Stomach (tissue), 9 donors: Measurements from ENCODE around the gene KLHDC7B. TPM values are rescaled to one million over a fixed set of nuclear protein-coding genes. Genes with fewer than 3 reads are reported as not detected.

ENCODE experiments used
- DNase-seq, 2 donors: peaks; one replicate each; pipeline versions ENCODE4 v3.0.0 to v3.0.0-alpha.2; 2013 to 2019
- H3K27ac ChIP-seq, 5 donors: fragments of 200-600 bp in 4 of 5; sonication (generic) in 4 of 5; one replicate each; pipeline ENCODE4 v1.5.1; 2013 to 2019; ENCODE audit warnings: mild to moderate bottlenecking in 1 of 5, moderate library complexity in 1 of 5
- H3K27me3 ChIP-seq, 3 donors: fragments of 200-600 bp; sonication (generic); one replicate each; pipeline ENCODE4 v1.5.1; 2017 to 2019; ENCODE audit warnings: mixed run types in 1 of 3
- H3K36me3 ChIP-seq, 4 donors: fragments of 200-600 bp; sonication (generic); 1 replicate in 3 of 4; 2 replicates in 1 of 4; pipeline ENCODE4 v1.5.1; 2016 to 2019
- H3K4me1 ChIP-seq, 4 donors: fragments of 200-600 bp; sonication (generic); one replicate each; pipeline ENCODE4 v1.5.1; 2016 to 2019
- H3K4me3 ChIP-seq, 4 donors: fragments of 200-600 bp; sonication (generic) in 3 of 4; one replicate each; pipeline ENCODE4 v1.5.1; 2016 to 2019; ENCODE audit warnings: mild to moderate bottlenecking in 1 of 4
- H3K9me3 ChIP-seq, 4 donors: fragments of 200-600 bp; sonication (generic); one replicate each; pipeline ENCODE4 v1.5.1; 2016 to 2019
- CTCF ChIP-seq, 7 experiments: fragments of 450-650 bp in 4 of 7; fragments of 200-600 bp in 3 of 7; sonication (generic) in 3 of 7; IDR thresholded peaks; one replicate each; pipeline ENCODE4 v1.5.1; 2016 to 2019; ENCODE audit warnings: antibody characterized with exemption in 7 of 7, control low read depth in 2 of 7, mild to moderate bottlenecking in 1 of 7
- EP300 ChIP-seq: sonication (generic); formaldehyde crosslinking; IDR thresholded peaks from one replicate; pipeline ENCODE4 v1.6.1; 2017; ENCODE audit warnings: antibody characterized with exemption
- POLR2A ChIP-seq, 4 donors: fragments of 450-650 bp; IDR thresholded peaks; one replicate each; pipeline ENCODE4 v1.6.1; 2016; ENCODE audit warnings: antibody characterized with exemption in 4 of 4, control low read depth in 2 of 4, mild to moderate bottlenecking in 1 of 4, moderate library complexity in 1 of 4
- POLR2AphosphoS5 ChIP-seq, 3 donors: sonication (generic); formaldehyde crosslinking; IDR thresholded peaks; one replicate each; pipeline ENCODE4 v1.6.1; 2016; ENCODE audit warnings: antibody characterized with exemption in 3 of 3
- WGBS, 5 donors: extraction: QIAGEN DNeasy Blood & Tissue Kit in 3 of 5; methylation state at CpG; one replicate each; pipeline versions ENCODE4 v1.1.5 to v1.1.7; 2013 to 2018; 5-methylcytosine and 5-hydroxymethylcytosine counted together
- intact Hi-C: fragments of 100-400 bp; cut with DNase I; formaldehyde crosslinking; loops from one replicate; pipeline ENCODE4 v1.15.1; 2023; ENCODE audit warnings: low total_unique reads
- polyA plus RNA-seq, 3 donors: library from polyadenylated mRNA; stranded (reverse); fragments of 200-250 nt; gene quantifications; one replicate each; pipeline ENCODE4 v1.2.3, GENCODE V29; 2013
- total RNA-seq, 5 donors: library from RNA; depleted of rRNA; stranded (reverse); fragments of >200 nt; gene quantifications; one replicate each; pipeline versions ENCODE4 v1.1.0 to v1.2.3, GENCODE V29; 2014 to 2016
- donor health status: healthy with polysubstance abuse.
- donor health status: Bipolar disorder and iron deficiency.
- donor health status: healthy.

KLHDC7B gene
- total and polyA plus RNA-seq, 8 donors: 0.25 to 0.46 TPM; not detected in 6

GRCh38 chr22:50550395-50550794, 4.7 kb downstream of the KLHDC7B start:
- H3K4me1 ChIP-seq: peaks cover 12 to 33% (median 19%) of the 10 kb centered on the region in 4 donors
- H3K36me3 ChIP-seq: no peaks in the 10 kb centered on the region
- H3K27ac ChIP-seq: no peak overlapping the region
- no peak overlapping the region for H3K4me3 ChIP-seq
- TF ChIP-seq EP300 (no peak), POLR2A (IDR thresholded peaks at IDR 0.05) (no peak), CTCF (IDR thresholded peaks at IDR 0.05) (no peak), POLR2AphosphoS5 (IDR thresholded peaks at IDR 0.05) (no peak)
- peaks cover 11 to 56% (median 26%) of the 10 kb centered on the region in 3 donors for H3K27me3 ChIP-seq
- WGBS, 5 donors: 89 to 94% (median 90%) methylated on average over 8 of the region's 8 CpGs
- DNase-seq: no peak
- intact Hi-C loops: loop anchor here (10.0 kb wide), 1 partner anchor 64 kb away; no protein-coding TSS in a partner anchor
- H3K9me3 ChIP-seq: no peaks in the 10 kb centered on the region

GRCh38 chr22:50551160-50551752, 5.6 kb downstream of the KLHDC7B start:
- H3K9me3 ChIP-seq: no peaks in the 10 kb centered on the region
- 87 to 98% (median 93%) methylated on average over 7 to 11 of the region's 11 CpGs for WGBS, 5 donors
- no peak for TF ChIP-seq EP300
- peaks cover 12 to 33% (median 19%) of the 10 kb centered on the region in 4 donors for H3K4me1 ChIP-seq
- H3K27ac ChIP-seq: no peak overlapping the region
- no peak overlapping the region for H3K4me3 ChIP-seq
- intact Hi-C loops: loop anchor here (10.0 kb wide), 1 partner anchor 64 kb away; no protein-coding TSS in a partner anchor
- DNase-seq: no peak
- H3K36me3 ChIP-seq: no peaks in the 10 kb centered on the region
- peaks cover 11 to 47% (median 26%) of the 10 kb centered on the region in 3 donors for H3K27me3 ChIP-seq

- Histone ChIP-seq H3K4me3 (no peak overlapping the region), H3K36me3 (no peaks in the 10 kb centered on the region), H3K4me1 (peaks cover 9 to 16% (median 10%) of the 10 kb centered on the region in 4 donors), H3K9me3 (no peaks in the 10 kb centered on the region), H3K27ac (no peak overlapping the region), H3K27me3 (peaks cover 5 to 27% (median 11%) of the 10 kb centered on the region in 3 donors)
- 75 to 91% (median 84%) methylated on average over 8 of the region's 8 CpGs for WGBS, 5 donors
- no peak for DNase-seq
- no peak for TF ChIP-seq POLR2A (IDR thresholded peaks at IDR 0.05)
- TF ChIP-seq CTCF (IDR thresholded peaks at IDR 0.05): no peak
- no peak for TF ChIP-seq POLR2AphosphoS5 (IDR thresholded peaks at IDR 0.05)
- TF ChIP-seq EP300: no peak
- intact Hi-C loops: loop anchor here (10.0 kb wide), 1 partner anchor 61 kb away; no protein-coding TSS in a partner anchor
Measured at GRCh38 chr22:50553310-50553709, 7.6 kb downstream of the KLHDC7B start.

- Histone ChIP-seq H3K36me3 (no peaks in the 10 kb centered on the region), H3K4me1 (no peaks in the 10 kb centered on the region), H3K4me3 (no peak overlapping the region), H3K27ac (no peak overlapping the region), H3K27me3 (no peaks in the 10 kb centered on the region), H3K9me3 (no peaks in the 10 kb centered on the region)
- DNase-seq: no peak
- no peak for TF ChIP-seq POLR2AphosphoS5 (IDR thresholded peaks at IDR 0.05)
- no peak for TF ChIP-seq POLR2A (IDR thresholded peaks at IDR 0.05)
- no peak for TF ChIP-seq EP300
- TF ChIP-seq CTCF (IDR thresholded peaks at IDR 0.05): no peak
- intact Hi-C loops: loop anchor here (10.0 kb wide), 1 partner anchor 58 kb away; no protein-coding TSS in a partner anchor
- 84 to 92% (median 88%) methylated on average over 5 of the region's 5 CpGs for WGBS, 5 donors
Measured at GRCh38 chr22:50556703-50557102, 11.0 kb downstream of the KLHDC7B start.

GRCh38 chr22:50560034-50560433, 14.3 kb downstream of the KLHDC7B start:
- DNase-seq: no peak
- H3K9me3 ChIP-seq: no peaks in the 10 kb centered on the region
- no peaks in the 10 kb centered on the region for H3K36me3 ChIP-seq
- TF ChIP-seq POLR2AphosphoS5 (IDR thresholded peaks at IDR 0.05) (no peak), POLR2A (IDR thresholded peaks at IDR 0.05) (no peak), CTCF (IDR thresholded peaks at IDR 0.05) (no peak), EP300 (no peak)
- WGBS, 5 donors: 82 to 90% (median 89%) methylated on average over 3 of the region's 3 CpGs
- H3K4me1 ChIP-seq: peaks cover 8 to 18% (median 16%) of the 10 kb centered on the region in 4 donors
- H3K27me3 ChIP-seq: no peaks in the 10 kb centered on the region
- H3K4me3 ChIP-seq: no peak overlapping the region
- no peak overlapping the region for H3K27ac ChIP-seq
- intact Hi-C loops: no loop called here
